Loucy (cell line): ENCODE results near the gene C3orf33.

ENCODE experiments used
- EZH2phosphoT487 ChIP-seq: fragments of 200-600 bp; IDR thresholded peaks from 2 replicates; pipeline ENCODE4 v1.6.1; 2018; ENCODE audit warnings: antibody characterized with exemption, mild to moderate bottlenecking, moderate library complexity, borderline replicate concordance
- TF ChIP-seq, protein P1 (sequence below): fragments of 200-600 bp; sonication (generic); conservative IDR thresholded peaks from 2 replicates; pipeline ENCODE4 v1.5.1; 2014; ENCODE audit warnings: mild to moderate bottlenecking, antibody characterized with exemption, low read length

DNA sequence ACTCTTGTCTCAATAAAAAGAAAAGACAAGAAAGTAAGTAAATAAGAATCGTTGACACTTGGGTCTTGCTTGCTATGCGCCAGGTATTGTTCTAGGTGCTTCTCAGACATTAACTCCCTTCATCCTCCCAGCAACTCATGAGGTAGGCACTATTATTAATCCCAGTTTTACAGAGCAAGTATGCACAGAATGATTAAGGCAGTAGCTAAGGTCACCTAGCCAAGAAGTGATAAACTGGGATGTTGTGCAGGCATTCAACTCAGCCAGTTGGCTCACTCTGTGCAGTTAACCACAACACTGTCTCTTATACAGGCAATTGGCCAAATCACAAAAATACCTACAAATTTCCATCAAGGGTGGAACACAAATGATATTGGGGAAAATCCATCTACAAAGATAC lies 1.7 kb upstream of the C3orf33 start:
- TF ChIP-seq, protein P1, sequence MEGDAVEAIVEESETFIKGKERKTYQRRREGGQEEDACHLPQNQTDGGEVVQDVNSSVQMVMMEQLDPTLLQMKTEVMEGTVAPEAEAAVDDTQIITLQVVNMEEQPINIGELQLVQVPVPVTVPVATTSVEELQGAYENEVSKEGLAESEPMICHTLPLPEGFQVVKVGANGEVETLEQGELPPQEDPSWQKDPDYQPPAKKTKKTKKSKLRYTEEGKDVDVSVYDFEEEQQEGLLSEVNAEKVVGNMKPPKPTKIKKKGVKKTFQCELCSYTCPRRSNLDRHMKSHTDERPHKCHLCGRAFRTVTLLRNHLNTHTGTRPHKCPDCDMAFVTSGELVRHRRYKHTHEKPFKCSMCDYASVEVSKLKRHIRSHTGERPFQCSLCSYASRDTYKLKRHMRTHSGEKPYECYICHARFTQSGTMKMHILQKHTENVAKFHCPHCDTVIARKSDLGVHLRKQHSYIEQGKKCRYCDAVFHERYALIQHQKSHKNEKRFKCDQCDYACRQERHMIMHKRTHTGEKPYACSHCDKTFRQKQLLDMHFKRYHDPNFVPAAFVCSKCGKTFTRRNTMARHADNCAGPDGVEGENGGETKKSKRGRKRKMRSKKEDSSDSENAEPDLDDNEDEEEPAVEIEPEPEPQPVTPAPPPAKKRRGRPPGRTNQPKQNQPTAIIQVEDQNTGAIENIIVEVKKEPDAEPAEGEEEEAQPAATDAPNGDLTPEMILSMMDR: no peak
- no peak for TF ChIP-seq EZH2phosphoT487
